Measurements from ENCODE around the gene NCOR1.
"Not testable (repeated sequence)": the region's sequence is repeated elsewhere in the genome, so short reads cannot be mapped to it uniquely, and the experiment has no call there.

- not testable (repeated sequence) for TF ChIP-seq ZFP3 (CRISPR knock-in tag; IDR thresholded peaks at IDR 0.05); ZNF8 (CRISPR knock-in tag; IDR thresholded peaks at IDR 0.05); TCF4 (CRISPR knock-in tag; IDR thresholded peaks at IDR 0.05; ENCODE audit: borderline replicate concordance); ARNTL (CRISPR knock-in tag; IDR thresholded peaks at IDR 0.05; ENCODE audit: borderline replicate concordance, low read depth); CREB5 (CRISPR knock-in tag; IDR thresholded peaks at IDR 0.05; ENCODE audit: low read depth); RARB (CRISPR knock-in tag; IDR thresholded peaks at IDR 0.05); PATZ1 (CRISPR knock-in tag; IDR thresholded peaks at IDR 0.05; ENCODE audit: borderline replicate concordance); POU6F1 (CRISPR knock-in tag; IDR thresholded peaks at IDR 0.05; ENCODE audit: borderline replicate concordance, low read depth); ESRRG (CRISPR knock-in tag; IDR thresholded peaks at IDR 0.05); PPARA (CRISPR knock-in tag; IDR thresholded peaks at IDR 0.05; ENCODE audit: borderline replicate concordance)
Measured at GRCh38 chr17:16115077-16115698, 100.1 kb downstream of the NCOR1 start.

Data from SK-N-SH treated with all-trans-retinoic acid at 6 μM for 48 hours (cell line).